Hindlimb muscle (tissue), 1 donor: Measurements from ENCODE around the gene ESPNL. TPM values are rescaled to one million over a fixed set of nuclear protein-coding genes. Genes with fewer than 3 reads are reported as not detected.

Experiments used
- DNase-seq: peaks from one replicate; pipeline ENCODE4 v3.0.0-alpha.2; 2013
- polyA plus RNA-seq: library from polyadenylated mRNA; unstranded; fragments of 120-200 nt; gene quantifications from one replicate; pipeline ENCODE4 v1.2.1, GENCODE V29; 2013; ENCODE audit not compliant: insufficient read length

ESPNL gene
- polyA plus RNA-seq, 1 donor, result 1.2 TPM

DNA sequence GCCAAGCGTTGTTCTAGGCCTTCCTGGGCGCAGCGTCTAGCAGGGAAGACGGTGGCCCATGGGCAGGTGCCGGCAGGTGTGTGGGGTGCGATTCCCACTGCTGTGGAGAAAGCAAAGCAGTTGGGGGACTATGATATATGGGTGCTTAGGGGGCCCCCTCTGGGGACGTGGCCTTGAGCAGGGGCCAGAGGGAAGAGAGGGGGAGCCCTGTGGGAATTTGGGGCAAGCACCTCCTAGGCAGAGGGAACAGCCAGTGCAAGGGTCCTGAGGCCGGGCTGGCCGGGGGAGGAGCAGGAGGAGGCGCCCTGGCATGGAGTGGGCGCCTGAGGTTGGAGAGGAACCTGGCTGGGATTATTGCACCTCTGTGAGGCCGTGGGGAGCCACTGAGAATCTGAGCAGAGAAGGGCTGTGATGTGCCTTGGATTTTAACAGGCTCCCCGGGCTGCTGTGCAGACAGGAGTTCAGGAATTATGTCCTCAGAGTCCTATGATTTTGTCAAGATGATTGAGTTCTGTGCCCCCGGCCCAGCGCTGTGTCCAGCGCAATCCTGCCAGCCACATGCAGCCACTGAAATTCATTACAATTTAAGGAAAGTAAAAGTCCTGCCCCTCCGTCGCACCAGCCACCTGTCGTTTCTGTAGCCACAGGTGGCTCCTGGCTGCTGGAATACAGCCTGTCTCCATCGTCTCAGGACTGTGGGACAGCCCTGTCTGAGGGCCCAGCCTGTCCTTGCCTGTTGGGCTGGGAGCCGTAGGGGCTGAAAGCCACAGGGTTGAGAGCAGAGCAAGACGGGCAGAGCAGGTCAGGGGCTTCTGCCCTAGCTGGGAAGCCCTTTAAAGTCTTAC, 29.2 kb downstream of the ESPNL start:
- no peak for DNase-seq

DNA sequence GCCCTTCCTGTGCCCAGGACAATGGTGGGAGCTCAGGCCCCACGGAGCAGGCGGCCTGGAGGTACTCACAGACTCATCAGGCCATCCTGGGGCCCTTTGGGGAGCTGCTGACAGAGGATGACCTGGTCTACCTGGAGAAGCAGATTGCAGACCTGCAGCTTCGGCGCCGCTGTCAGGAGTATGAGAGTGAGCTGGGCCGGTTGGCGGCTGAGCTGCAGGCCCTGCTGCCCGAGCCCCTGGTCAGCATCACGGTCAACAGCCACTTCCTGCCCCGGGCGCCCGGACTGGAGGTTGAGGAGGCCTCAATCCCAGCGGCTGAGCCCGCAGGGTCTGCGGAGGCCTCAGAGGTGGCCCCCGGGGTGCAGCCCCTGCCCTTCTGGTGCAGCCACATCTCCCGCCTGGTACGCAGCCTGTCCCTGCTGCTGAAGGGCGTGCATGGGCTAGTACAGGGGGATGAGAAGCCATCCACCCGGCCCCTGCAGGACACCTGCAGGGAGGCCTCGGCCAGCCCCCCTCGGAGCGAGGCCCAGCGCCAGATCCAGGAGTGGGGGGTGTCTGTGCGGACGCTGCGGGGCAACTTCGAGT, 30.1 kb downstream of the ESPNL start:
- no peak for DNase-seq

GRCh38 chr2:238130696-238131628, 30.8 kb downstream of the ESPNL start:
- no peak for DNase-seq

DNA sequence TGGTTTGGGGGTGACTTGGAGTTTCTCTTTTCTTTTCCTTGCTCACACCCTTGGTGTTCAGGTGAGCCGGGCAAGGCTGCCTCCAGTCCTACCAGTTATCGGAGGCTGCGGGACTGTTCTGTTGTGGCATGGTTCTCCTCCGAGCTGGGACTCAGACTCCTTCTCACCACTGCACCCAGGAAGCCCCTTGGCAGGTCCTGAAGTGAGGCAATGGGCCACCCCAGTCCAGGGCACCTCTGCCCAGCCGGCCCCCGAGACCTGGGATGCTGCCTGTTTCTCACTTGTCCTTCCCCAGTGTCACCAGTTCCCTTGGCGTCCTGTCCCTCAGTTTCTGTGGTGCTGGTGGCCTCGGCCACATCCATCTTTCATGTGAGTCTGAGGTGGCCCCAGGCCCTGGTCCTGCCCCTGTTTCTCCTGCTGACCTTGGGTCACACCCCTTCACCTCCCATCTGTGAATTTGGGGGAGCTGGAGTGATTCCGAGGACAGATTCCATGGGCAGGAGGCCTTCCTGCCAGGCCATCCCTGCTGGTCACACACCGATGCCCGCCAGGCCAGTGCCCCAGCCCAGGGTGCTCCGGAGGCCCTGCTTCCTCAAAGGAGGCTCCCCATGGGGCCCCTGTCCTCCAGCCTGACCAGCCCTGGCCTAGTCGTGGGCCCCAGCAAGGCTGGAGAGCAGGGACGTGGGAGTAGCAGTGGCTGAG, 31.8 kb downstream of the ESPNL start:
- no peak for DNase-seq

GRCh38 chr2:238132463-238133450, 32.6 kb downstream of the ESPNL start:
- DNase-seq, result no peak

DNA sequence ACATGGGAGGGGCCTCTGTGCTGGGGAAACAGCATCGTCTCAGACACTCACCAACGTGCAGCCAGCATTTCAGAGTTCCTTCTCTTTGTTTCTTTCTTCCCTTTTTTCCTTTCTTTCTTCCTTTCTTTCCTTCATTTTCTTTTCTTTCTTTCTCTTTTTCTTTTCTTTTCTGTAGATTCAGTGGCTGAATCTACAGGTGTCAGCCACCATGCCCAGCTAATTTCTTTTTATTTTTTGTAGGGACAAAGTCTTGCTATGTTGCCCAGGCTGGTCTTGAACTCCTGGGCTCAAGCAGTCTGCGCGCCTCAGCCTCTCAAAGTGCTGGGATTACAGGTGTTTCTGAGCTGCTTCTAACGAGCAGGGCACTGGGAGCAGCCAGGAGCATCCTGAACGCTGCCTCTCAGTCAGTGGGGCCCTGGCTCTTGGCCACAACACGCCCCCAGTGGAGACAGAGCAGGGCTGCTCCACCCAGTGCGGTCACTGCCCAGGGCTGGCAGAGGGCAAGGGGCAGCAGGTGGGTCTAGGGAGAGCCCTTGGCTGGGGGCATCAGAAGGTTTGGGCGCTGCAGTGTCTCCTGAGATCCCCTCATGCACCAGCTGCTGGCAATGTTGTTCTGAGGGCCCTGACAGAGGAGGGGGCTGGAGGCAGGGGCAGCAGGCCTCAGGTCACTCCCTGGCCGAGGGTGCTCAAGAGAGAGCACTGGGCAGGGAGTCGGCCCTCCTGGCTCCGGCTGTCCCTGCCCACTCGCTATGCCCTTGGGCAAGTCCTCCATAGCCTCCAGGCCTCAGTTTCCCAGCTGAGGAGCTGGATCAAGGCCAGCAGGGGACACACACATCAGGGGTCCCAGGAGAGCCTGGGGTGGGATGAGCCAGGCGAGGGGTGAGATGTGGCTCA, 33.6 kb downstream of the ESPNL start:
- no peak for DNase-seq

DNA sequence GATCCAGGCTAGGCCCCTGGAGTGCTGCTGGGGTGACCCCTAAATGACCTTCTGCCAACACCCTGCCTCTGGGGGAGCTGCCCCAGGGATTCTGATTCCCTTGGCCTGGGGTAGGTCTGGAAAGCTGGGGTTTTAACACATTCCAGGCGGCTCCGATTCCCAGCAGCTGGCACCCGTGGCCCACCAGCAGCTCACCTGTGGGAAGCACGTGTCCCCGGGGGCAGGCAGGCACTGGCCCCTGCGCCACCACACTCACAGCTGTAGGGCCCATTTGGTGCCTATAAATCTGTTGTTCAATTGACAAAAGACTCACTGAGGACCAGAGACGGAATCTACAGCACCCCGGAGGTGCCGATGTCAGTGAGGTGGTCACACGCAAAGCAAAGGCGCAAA, 34.2 kb downstream of the ESPNL start:
- no peak for DNase-seq

DNA sequence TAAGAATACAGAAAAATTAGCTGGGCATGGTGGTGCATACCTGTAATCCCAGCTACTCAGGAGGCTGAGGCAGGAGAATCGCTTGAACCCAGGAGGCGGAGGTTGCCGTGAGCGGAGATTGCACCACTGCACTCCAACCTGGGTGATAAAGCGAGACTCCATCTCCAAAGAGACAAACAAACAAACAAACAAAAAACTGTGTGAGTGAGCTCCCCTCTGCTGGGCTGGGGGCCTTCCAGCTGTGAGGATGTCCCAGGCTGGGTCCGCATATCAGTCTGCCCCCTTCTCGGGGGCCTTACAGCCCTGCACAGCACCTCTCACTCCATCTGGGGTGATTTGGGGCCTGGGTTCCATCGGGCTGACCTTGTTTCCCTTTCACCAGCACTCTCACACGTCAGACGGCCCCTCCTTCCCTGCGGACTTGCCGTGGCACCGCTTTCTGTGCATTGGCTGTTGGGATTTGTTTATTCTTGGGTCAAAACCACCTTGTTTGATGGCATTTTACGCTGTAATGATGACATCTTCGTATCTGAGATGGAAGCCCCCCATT, 35.5 kb downstream of the ESPNL start:
- no peak for DNase-seq

- DNase-seq, result no peak
These were observed 36.8 kb downstream of the ESPNL start for GRCh38 chr2:238136820-238137537.

DNA sequence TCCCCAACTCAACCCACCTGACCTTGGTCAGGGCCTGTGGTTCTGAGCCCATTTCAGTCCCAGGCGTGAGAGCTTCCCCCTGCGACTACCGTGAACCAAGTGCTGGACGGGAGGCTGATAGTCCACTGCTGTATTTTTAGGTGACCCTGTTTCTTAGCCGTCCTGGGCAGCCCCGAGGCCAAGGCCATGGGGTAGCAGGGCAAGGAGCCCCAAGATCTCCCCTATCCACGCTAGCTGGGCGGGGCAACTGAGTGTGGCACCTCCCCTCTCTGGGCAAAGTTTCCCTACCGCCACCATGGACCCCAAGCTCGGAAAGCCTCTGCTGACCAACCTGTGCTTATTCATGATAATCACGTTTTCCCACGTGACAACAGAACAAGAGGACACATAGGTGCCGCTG, 37.7 kb downstream of the ESPNL start:
- no peak for DNase-seq

DNA sequence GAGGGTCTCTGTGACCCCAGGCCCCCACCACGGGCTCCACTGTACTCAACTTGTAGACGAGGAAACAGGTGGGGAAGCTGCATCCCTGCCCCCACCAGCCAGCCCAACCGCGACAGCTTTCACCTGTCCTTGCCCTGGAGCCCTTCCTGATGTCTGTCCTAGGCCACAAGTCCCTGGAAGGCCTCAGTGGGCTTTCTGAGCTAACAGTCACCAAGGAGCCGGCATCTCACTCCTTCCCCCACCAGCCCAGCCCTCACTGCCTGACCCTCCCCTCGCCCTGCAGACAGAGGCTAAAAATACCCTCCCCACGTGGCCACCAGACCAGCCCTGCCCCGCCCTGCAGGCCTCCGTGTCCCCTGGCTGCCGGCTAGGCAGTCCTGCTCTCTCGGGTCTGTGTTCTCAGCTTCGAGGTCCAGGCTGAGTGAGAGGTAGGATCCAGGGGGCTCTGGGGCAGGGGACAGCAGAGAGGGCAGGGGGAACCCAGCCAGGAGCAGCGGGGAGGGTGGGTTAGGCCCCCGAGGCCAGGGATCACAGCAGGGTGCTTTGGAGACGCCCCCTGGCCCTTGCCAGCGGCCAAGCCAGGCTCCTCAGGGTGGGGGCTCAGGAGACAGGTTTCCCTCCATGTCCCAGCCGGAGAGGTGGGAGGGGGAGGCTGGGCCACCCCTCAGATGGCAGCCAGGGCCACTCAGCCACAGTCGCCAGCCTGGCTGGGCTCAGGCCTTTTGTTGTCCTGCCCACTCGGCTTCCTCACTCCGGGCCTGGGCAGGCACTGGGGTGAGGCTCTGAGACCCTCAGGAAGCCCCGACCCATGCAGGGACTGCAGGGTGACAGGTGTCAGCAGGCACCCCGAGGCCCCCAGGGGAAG, 38.4 kb downstream of the ESPNL start, which contains the start of gene KLHL30:
Gene KLHL30, plus strand, starts transcription at position 338 of the 865 bp plus-strand sequence. CDS start 2,087 bp downstream, outside the sequence.
- DNase-seq, result no peak

GRCh38 chr2:238139196-238140039, 39.3 kb downstream of the ESPNL start:
- DNase-seq, result no peak

GRCh38 chr2:238140040-238140439, 39.9 kb downstream of the ESPNL start:
- DNase-seq, result no peak

GRCh38 chr2:238140721-238141540, 40.8 kb downstream of the ESPNL start:
- no peak for DNase-seq

DNA sequence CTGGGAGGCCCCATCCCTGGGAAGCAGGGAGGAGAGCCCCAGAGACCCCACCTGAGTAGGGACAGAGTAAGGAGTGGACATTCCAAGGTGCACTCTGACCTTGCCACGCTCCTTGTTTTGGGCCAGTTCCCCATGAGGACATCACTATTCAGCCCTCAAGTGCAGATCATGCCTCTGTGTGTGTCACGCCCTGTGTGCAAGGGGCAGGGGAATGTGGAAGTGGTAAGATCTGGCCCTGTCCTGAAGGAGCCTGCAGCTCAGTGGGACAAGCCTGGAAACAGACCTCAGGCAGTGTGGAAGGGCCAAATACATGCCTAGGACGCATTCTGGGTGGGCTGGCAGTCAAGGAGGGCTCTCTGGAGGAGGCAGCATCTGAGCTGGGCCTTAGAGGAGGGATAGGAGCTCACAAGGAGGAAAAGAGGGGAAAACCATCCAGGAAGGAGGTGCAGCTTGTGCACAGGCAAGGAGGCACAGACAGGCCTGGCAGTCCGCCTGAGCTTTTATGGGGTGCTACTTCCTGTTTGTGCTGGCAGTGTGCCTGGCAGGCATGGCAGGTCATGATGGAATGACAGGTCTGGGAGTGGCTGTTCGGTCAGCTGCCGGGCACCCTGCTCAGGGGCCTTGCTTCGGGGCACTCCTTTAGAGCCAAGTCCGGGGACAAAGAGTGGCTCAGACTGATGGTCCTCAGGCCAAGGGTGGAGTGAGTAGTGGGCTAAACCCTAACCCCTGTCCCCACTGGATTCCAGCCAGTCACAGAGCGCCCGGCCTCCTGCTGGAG, 41.6 kb downstream of the ESPNL start:
- no peak for DNase-seq
